ENCODE data around the gene BMS1. TPM values are rescaled to one million over a fixed set of nuclear protein-coding genes. Genes with fewer than 3 reads are reported as not detected.
A peak's percentile ranks its signal among the peaks of the same experiment; 100 is the strongest.
"Not testable (repeated sequence)": the region's sequence is repeated elsewhere in the genome, so short reads cannot be mapped to it uniquely, and the experiment has no call there.

The BMS1 gene
- 21.9 and 23.2 TPM in 2 replicates for total RNA-seq

GRCh38 chr10:42782446-42783180, at the start of gene BMS1:
Gene BMS1 (plus strand): TSS chr10:42782795. CDS start chr10:42784395, 1,600 bp downstream.
- TF ChIP-seq CTCF (IDR thresholded peaks at IDR 0.05; ENCODE audit: insufficient read depth, low read length, poor library complexity, severe bottlenecking): no peak
- H3K4me3 ChIP-seq (ENCODE audit: low read depth, low read length): peak within 1 kb of the TSS; percentile 84
- H3K36me3 ChIP-seq (ENCODE audit: control insufficient read depth, insufficient read depth, low read length): no peaks in the 10 kb centered on the region
- no peaks in the 10 kb centered on the region for H3K27me3 ChIP-seq (ENCODE audit: control insufficient read depth, insufficient read depth, low read length)
- DNase-seq (ENCODE audit: low read depth): peak; percentile 51

GRCh38 chr10:42734536-42734935, 48.1 kb upstream of the BMS1 start:
- Histone ChIP-seq H3K27me3 (ENCODE audit: control insufficient read depth, insufficient read depth, low read length) (no peaks in the 10 kb centered on the region), H3K36me3 (ENCODE audit: control insufficient read depth, insufficient read depth, low read length) (no peaks in the 10 kb centered on the region), H3K4me3 (ENCODE audit: low read depth, low read length) (no peak overlapping the region)
- TF ChIP-seq CTCF (IDR thresholded peaks at IDR 0.05; ENCODE audit: insufficient read depth, low read length, poor library complexity, severe bottlenecking): no peak
- DNase-seq (ENCODE audit: low read depth): no peak

- TF ChIP-seq CTCF (IDR thresholded peaks at IDR 0.05; ENCODE audit: insufficient read depth, low read length, poor library complexity, severe bottlenecking): no peak
- H3K4me3 ChIP-seq (ENCODE audit: low read depth, low read length): no peak overlapping the region
- H3K27me3 ChIP-seq (ENCODE audit: control insufficient read depth, insufficient read depth, low read length): no peaks in the 10 kb centered on the region
- no peaks in the 10 kb centered on the region for H3K36me3 ChIP-seq (ENCODE audit: control insufficient read depth, insufficient read depth, low read length)
- DNase-seq (ENCODE audit: low read depth): no peak
Observed at GRCh38 chr10:42738679-42739078, 43.9 kb upstream of the BMS1 start.

GRCh38 chr10:42741536-42741935, 41.1 kb upstream of the BMS1 start:
- H3K27me3 ChIP-seq (ENCODE audit: control insufficient read depth, insufficient read depth, low read length); DNase-seq (ENCODE audit: low read depth); H3K36me3 ChIP-seq (ENCODE audit: control insufficient read depth, insufficient read depth, low read length); H3K4me3 ChIP-seq (ENCODE audit: low read depth, low read length): not testable (repeated sequence)

- no peak overlapping the region for H3K4me3 ChIP-seq (ENCODE audit: low read depth, low read length)
- H3K27me3 ChIP-seq (ENCODE audit: control insufficient read depth, insufficient read depth, low read length): no peaks in the 10 kb centered on the region
- no peaks in the 10 kb centered on the region for H3K36me3 ChIP-seq (ENCODE audit: control insufficient read depth, insufficient read depth, low read length)
- TF ChIP-seq CTCF (IDR thresholded peaks at IDR 0.05; ENCODE audit: insufficient read depth, low read length, poor library complexity, severe bottlenecking): no peak
- no peak for DNase-seq (ENCODE audit: low read depth)
Observed at GRCh38 chr10:42743697-42744096, 38.9 kb upstream of the BMS1 start.

GRCh38 chr10:42744134-42744701, 38.4 kb upstream of the BMS1 start:
- DNase-seq (ENCODE audit: low read depth): no peak
- TF ChIP-seq CTCF (IDR thresholded peaks at IDR 0.05; ENCODE audit: insufficient read depth, low read length, poor library complexity, severe bottlenecking): no peak
- Histone ChIP-seq H3K27me3 (ENCODE audit: control insufficient read depth, insufficient read depth, low read length) (no peaks in the 10 kb centered on the region), H3K36me3 (ENCODE audit: control insufficient read depth, insufficient read depth, low read length) (no peaks in the 10 kb centered on the region), H3K4me3 (ENCODE audit: low read depth, low read length) (no peak overlapping the region)
